MCF 10A (cell line): ENCODE measurements around the gene STARD13. TPM values are rescaled to one million over a fixed set of nuclear protein-coding genes. Genes with fewer than 3 reads are reported as not detected.
A peak's percentile ranks its signal among the peaks of the same experiment; 100 is the strongest.

Experiments
- BruUV-seq: library from RNA; stranded (reverse); fragments of 400-500 nt; replicated peaks from 2 replicates; lab custom pipeline; 2021; lab: Mats Ljungman, UMichigan
- CTCF ChIA-PET: fragments of 300-600 bp; sonication (Branson Sonifier 250); formaldehyde crosslinking; extraction: SDS; loops from one replicate; lab custom pipeline; 2021; ENCODE audit warnings: antibody characterized with exemption, inconsistent platforms; lab: Yijun Ruan, JAX
- POLR2A ChIA-PET: fragments of 300-600, 350-650 bp; sonication (Branson Sonifier 250); formaldehyde crosslinking; extraction: SDS; loops from one replicate; lab custom pipeline; 2020; ENCODE audit warnings: antibody characterized with exemption, inconsistent platforms; lab: Yijun Ruan, JAX
- DNase-seq: peaks from one replicate; pipeline ENCODE4 v3.0.0-alpha.2; 2018; ENCODE audit not compliant: unreplicated experiment
- H3K27ac Mint-ChIP-seq: one replicate; pipeline ENCODE4 v1.8.0; 2022; ENCODE audit warnings: mild to moderate bottlenecking, low read depth, mixed read lengths; ENCODE audit not compliant: unreplicated experiment
- H3K27me3 Mint-ChIP-seq: one replicate; pipeline ENCODE4 v1.8.0; 2022; ENCODE audit warnings: mixed read lengths; ENCODE audit not compliant: insufficient read depth, unreplicated experiment
- H3K36me3 Mint-ChIP-seq: one replicate; pipeline ENCODE4 v1.8.0; 2022; ENCODE audit warnings: mild to moderate bottlenecking, moderate library complexity, mixed read lengths; ENCODE audit not compliant: insufficient read depth, unreplicated experiment
- H3K4me1 Mint-ChIP-seq: one replicate; pipeline ENCODE4 v1.8.0; 2022; ENCODE audit warnings: mixed read lengths; ENCODE audit not compliant: insufficient read depth, unreplicated experiment
- H3K4me3 Mint-ChIP-seq: one replicate; pipeline ENCODE4 v1.8.0; 2022; ENCODE audit warnings: mild to moderate bottlenecking, moderate library complexity, mixed read lengths; ENCODE audit not compliant: unreplicated experiment
- H3K9me3 Mint-ChIP-seq: one replicate; pipeline ENCODE4 v1.8.0; 2022; ENCODE audit warnings: mixed read lengths; ENCODE audit not compliant: unreplicated experiment
- intact Hi-C: fragments of 100-400 bp; cut with micrococcal nuclease; formaldehyde crosslinking; loops from 2 replicates; pipeline ENCODE4 v1.14.1; 2022
- total RNA-seq: library from RNA; stranded (reverse); gene quantifications from 2 replicates; pipeline ENCODE4 v1.2.3, GENCODE V29; 2022
- TF ChIP-seq, protein P1 (sequence below): fragments of 200-600 bp; IDR thresholded peaks from one replicate; pipeline ENCODE4 v1.8.0; 2022; ENCODE audit warnings: antibody characterized with exemption, mild to moderate bottlenecking; ENCODE audit not compliant: unreplicated experiment

Gene STARD13
- total RNA-seq, 1 experiment from 2014 or later = 31.9 TPM

DNA sequence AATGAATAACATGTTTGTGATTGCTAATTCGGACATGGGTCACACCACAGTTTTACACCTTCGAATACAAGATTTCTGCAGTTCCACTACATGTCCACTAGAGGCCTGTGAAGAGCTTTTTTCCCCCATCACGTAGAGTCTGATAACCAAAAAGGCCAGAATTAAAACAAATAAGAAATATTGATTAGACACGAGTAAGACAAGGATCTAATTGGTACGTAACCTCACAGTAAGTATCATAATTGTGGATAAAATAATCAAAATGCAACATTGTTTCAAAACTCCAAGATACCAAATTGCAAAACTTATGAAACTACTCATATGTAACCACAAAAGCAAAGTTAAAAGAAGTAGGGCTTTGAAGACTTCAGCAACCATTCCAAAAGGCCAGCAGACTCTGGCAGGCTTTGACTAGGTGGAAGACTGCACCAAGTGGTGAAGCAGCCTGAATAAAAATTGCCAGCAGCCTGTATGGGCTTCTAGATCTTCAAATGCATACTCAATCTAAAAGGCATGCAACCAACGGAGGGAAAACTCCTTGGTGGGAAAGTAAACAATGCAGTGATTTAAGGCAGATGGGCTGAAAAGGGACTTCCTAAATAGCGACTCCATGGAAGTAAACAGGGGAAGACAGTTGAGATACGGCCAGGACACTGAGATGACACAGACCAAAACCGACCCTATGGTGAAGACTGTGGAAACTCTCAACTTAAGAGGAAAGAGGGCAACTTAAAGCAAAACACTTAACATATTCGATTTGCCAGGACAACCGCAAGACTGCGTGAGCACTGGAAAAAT lies 56.7 kb downstream of the STARD13 start:
- TF ChIP-seq, protein P1, sequence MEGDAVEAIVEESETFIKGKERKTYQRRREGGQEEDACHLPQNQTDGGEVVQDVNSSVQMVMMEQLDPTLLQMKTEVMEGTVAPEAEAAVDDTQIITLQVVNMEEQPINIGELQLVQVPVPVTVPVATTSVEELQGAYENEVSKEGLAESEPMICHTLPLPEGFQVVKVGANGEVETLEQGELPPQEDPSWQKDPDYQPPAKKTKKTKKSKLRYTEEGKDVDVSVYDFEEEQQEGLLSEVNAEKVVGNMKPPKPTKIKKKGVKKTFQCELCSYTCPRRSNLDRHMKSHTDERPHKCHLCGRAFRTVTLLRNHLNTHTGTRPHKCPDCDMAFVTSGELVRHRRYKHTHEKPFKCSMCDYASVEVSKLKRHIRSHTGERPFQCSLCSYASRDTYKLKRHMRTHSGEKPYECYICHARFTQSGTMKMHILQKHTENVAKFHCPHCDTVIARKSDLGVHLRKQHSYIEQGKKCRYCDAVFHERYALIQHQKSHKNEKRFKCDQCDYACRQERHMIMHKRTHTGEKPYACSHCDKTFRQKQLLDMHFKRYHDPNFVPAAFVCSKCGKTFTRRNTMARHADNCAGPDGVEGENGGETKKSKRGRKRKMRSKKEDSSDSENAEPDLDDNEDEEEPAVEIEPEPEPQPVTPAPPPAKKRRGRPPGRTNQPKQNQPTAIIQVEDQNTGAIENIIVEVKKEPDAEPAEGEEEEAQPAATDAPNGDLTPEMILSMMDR = peak; percentile 89
- Mint-ChIP-seq H3K4me3 (peak overlapping the region; percentile 9), H3K36me3 (peaks cover 42% of the 10 kb centered on the region), H3K4me1 (peaks cover 49% of the 10 kb centered on the region), H3K27ac (peak overlapping the region; percentile 46), H3K9me3 (peaks cover 7% of the 10 kb centered on the region), H3K27me3 (no peaks in the 10 kb centered on the region)
- no TSS peak for BruUV-seq
- intact Hi-C loops = loop anchor here (1.0 to 10.0 kb wide), 6 partner anchors 56 to 644 kb away; partner anchors contain the start of genes PDS5B and STARD13
- ChIA-PET CTCF (interaction anchor here (0.6 to 3.6 kb wide), 18 partner anchors 9 to 498 kb away, joined by 3 to 27 read pairs (median 4); no protein-coding TSS in a partner anchor), POLR2A (interaction anchor here (0.8 to 11.7 kb wide), 9 partner anchors 9 to 494 kb away, joined by 3 to 97 read pairs (median 4); partner anchors contain the start of gene STARD13)
- DNase-seq = peak; percentile 61

DNA sequence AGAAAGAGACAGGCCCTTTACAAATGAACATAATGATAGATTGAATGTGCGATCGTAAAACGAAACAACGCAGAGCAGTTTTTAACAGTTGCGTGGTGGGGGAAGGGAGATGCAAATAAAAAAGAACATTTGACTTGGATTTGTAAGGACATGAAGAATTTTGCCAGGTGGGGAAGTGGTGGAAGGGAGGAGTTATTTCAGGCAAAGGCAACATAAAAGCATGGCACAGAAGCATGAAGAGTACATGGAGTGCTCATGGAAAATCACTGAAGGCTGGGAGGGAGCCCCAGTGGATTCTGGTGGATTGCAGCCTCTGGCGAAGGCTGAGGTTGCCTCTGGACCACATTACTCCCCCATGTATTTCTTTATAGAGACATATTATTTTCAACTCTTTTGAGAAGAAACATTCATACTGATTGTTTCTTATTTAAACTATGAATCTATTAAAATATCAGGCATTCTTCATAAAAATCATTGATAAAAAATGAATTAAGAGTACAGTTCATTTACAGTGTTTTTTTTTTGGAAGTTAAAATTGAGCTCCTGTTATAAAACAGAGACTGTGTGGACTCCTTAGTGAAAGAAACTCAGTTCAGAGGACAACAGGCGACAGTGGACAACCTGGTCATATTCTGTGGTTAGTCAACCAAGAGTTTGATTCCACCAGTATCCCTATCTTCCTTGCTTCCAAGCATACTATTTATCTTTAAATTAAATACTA lies 57.5 kb downstream of the STARD13 start:
- H3K4me1 Mint-ChIP-seq = peaks cover 44% of the 10 kb centered on the region
- H3K9me3 Mint-ChIP-seq = peaks cover 7% of the 10 kb centered on the region
- H3K27me3 Mint-ChIP-seq = no peaks in the 10 kb centered on the region
- ChIA-PET POLR2A (interaction anchor here (0.8 to 11.7 kb wide), 10 partner anchors 8 to 494 kb away, joined by 3 to 97 read pairs (median 4); partner anchors contain the start of gene STARD13), CTCF (interaction anchor here (0.5 to 3.6 kb wide), 22 partner anchors 8 to 1138 kb away, joined by 3 to 27 read pairs (median 4); partner anchors contain the start of gene STARD13)
- H3K36me3 Mint-ChIP-seq = peaks cover 35% of the 10 kb centered on the region
- no peak for DNase-seq
- peak overlapping the region; percentile 2 for H3K4me3 Mint-ChIP-seq
- TF ChIP-seq, protein P1 = no peak
- intact Hi-C loops = loop anchor here (1.0 to 10.0 kb wide), 6 partner anchors 57 to 643 kb away; partner anchors contain the start of genes PDS5B and STARD13
- H3K27ac Mint-ChIP-seq = peak overlapping the region; percentile 46
- BruUV-seq = no TSS peak

GRCh38 chr13:33224686-33225085 lies 60.9 kb downstream of the STARD13 start:
- ChIA-PET POLR2A (interaction anchor here (1.0 to 11.7 kb wide), 2 partner anchors 48 to 60 kb away, joined by 7 to 97 read pairs; partner anchors contain the start of gene STARD13), CTCF (interaction anchor here (0.6 to 1.2 kb wide), 2 partner anchors 13 to 574 kb away, joined by 3 to 5 read pairs; no protein-coding TSS in a partner anchor)
- Mint-ChIP-seq H3K4me1 (peaks cover 37% of the 10 kb centered on the region), H3K27ac (no peak overlapping the region), H3K9me3 (no peaks in the 10 kb centered on the region), H3K36me3 (peaks cover 32% of the 10 kb centered on the region), H3K27me3 (no peaks in the 10 kb centered on the region), H3K4me3 (no peak overlapping the region)
- TF ChIP-seq, protein P1 = no peak
- no peak for DNase-seq
- intact Hi-C loops = loop anchor here (5.0 to 10.0 kb wide), 2 partner anchors 498 to 640 kb away; partner anchors contain the start of gene PDS5B
- no TSS peak for BruUV-seq
